Stimulated activated naive CD8-positive, alpha-beta T cell treated with anti-CD3 and anti-CD28 coated beads, Interleukin-15, Interleukin-2, amounts not matched to agents 100 ng/mL and 50 ng/mL, for 24 hours (primary cell): Measurements from ENCODE around the gene ADGRG1.

Source experiments
- H3K27ac Mint-ChIP-seq: one replicate; pipeline ENCODE4 v1.8.0; 2021; ENCODE audit warnings: mild to moderate bottlenecking, mixed read lengths
- H3K27me3 Mint-ChIP-seq: one replicate; pipeline ENCODE4 v1.8.0; 2021; ENCODE audit warnings: mixed read lengths
- H3K36me3 Mint-ChIP-seq: one replicate; pipeline ENCODE4 v1.8.0; 2021; ENCODE audit warnings: low read depth, mixed read lengths
- H3K4me1 Mint-ChIP-seq: one replicate; pipeline ENCODE4 v1.8.0; 2021; ENCODE audit warnings: low read depth, mixed read lengths
- H3K4me3 Mint-ChIP-seq: one replicate; pipeline ENCODE4 v1.8.0; 2021; ENCODE audit warnings: mild to moderate bottlenecking, mixed read lengths
- H3K9me3 Mint-ChIP-seq: one replicate; pipeline ENCODE4 v1.8.0; 2021; ENCODE audit warnings: mixed read lengths

The ADGRG1 gene

GRCh38 chr16:57681950-57682728, 53.7 kb downstream of the ADGRG1 start:
- no peaks in the 10 kb centered on the region for H3K27me3 Mint-ChIP-seq
- no peaks in the 10 kb centered on the region for H3K4me1 Mint-ChIP-seq
- no peak overlapping the region for H3K4me3 Mint-ChIP-seq
- H3K27ac Mint-ChIP-seq, result no peak overlapping the region
- no peaks in the 10 kb centered on the region for H3K36me3 Mint-ChIP-seq
- no peaks in the 10 kb centered on the region for H3K9me3 Mint-ChIP-seq

GRCh38 chr16:57682809-57683635, 54.6 kb downstream of the ADGRG1 start:
- H3K4me1 Mint-ChIP-seq, result no peaks in the 10 kb centered on the region
- no peak overlapping the region for H3K27ac Mint-ChIP-seq
- no peaks in the 10 kb centered on the region for H3K27me3 Mint-ChIP-seq

GRCh38 chr16:57683636-57684545, 55.5 kb downstream of the ADGRG1 start:
- H3K27ac Mint-ChIP-seq, result no peak overlapping the region
- H3K4me1 Mint-ChIP-seq, result peaks cover under 1% of the 10 kb centered on the region
- H3K36me3 Mint-ChIP-seq, result no peaks in the 10 kb centered on the region

More at GRCh38 chr16:57682809-57683635, 54.6 kb downstream of the ADGRG1 start:
- Mint-ChIP-seq H3K36me3 (no peaks in the 10 kb centered on the region), H3K4me3 (no peak overlapping the region), H3K9me3 (no peaks in the 10 kb centered on the region)

GRCh38 chr16:57684626-57685358, 56.4 kb downstream of the ADGRG1 start:
- Mint-ChIP-seq H3K27me3 (no peaks in the 10 kb centered on the region), H3K4me1 (peaks cover 10% of the 10 kb centered on the region), H3K27ac (no peak overlapping the region), H3K9me3 (no peaks in the 10 kb centered on the region), H3K36me3 (no peaks in the 10 kb centered on the region), H3K4me3 (no peak overlapping the region)

More at GRCh38 chr16:57683636-57684545, 55.5 kb downstream of the ADGRG1 start:
- Mint-ChIP-seq H3K27me3 (no peaks in the 10 kb centered on the region), H3K4me3 (no peak overlapping the region), H3K9me3 (no peaks in the 10 kb centered on the region)

GRCh38 chr16:57685633-57686032, 57.2 kb downstream of the ADGRG1 start:
- Mint-ChIP-seq H3K27ac (no peak overlapping the region), H3K36me3 (no peaks in the 10 kb centered on the region), H3K9me3 (no peaks in the 10 kb centered on the region), H3K27me3 (no peaks in the 10 kb centered on the region), H3K4me1 (peaks cover 18% of the 10 kb centered on the region), H3K4me3 (no peak overlapping the region)

GRCh38 chr16:57686577-57686976, 58.1 kb downstream of the ADGRG1 start:
- Mint-ChIP-seq H3K36me3 (no peaks in the 10 kb centered on the region), H3K4me1 (peaks cover 21% of the 10 kb centered on the region), H3K4me3 (no peak overlapping the region)

GRCh38 chr16:57687363-57687929, 59.0 kb downstream of the ADGRG1 start:
- H3K4me1 Mint-ChIP-seq, result peaks cover 21% of the 10 kb centered on the region
- no peaks in the 10 kb centered on the region for H3K27me3 Mint-ChIP-seq
- H3K27ac Mint-ChIP-seq, result no peak overlapping the region
- no peaks in the 10 kb centered on the region for H3K36me3 Mint-ChIP-seq
- H3K4me3 Mint-ChIP-seq, result no peak overlapping the region
- H3K9me3 Mint-ChIP-seq, result no peaks in the 10 kb centered on the region

More at GRCh38 chr16:57686577-57686976, 58.1 kb downstream of the ADGRG1 start:
- no peaks in the 10 kb centered on the region for H3K9me3 Mint-ChIP-seq
- no peaks in the 10 kb centered on the region for H3K27me3 Mint-ChIP-seq
- H3K27ac Mint-ChIP-seq, result no peak overlapping the region

GRCh38 chr16:57688487-57688986, 60.1 kb downstream of the ADGRG1 start:
- H3K36me3 Mint-ChIP-seq, result no peaks in the 10 kb centered on the region
- peaks cover 21% of the 10 kb centered on the region for H3K4me1 Mint-ChIP-seq
- H3K27me3 Mint-ChIP-seq, result no peaks in the 10 kb centered on the region
- H3K9me3 Mint-ChIP-seq, result no peaks in the 10 kb centered on the region
- no peak overlapping the region for H3K27ac Mint-ChIP-seq
- no peak overlapping the region for H3K4me3 Mint-ChIP-seq

GRCh38 chr16:57688987-57689761, 60.7 kb downstream of the ADGRG1 start:
- Mint-ChIP-seq H3K36me3 (no peaks in the 10 kb centered on the region), H3K4me3 (peak overlapping the region; percentile 60), H3K27ac (peak overlapping the region; percentile 87), H3K9me3 (no peaks in the 10 kb centered on the region), H3K4me1 (peaks cover 22% of the 10 kb centered on the region), H3K27me3 (no peaks in the 10 kb centered on the region)

- Mint-ChIP-seq H3K4me1 (peaks cover 30% of the 10 kb centered on the region), H3K27me3 (no peaks in the 10 kb centered on the region), H3K9me3 (no peaks in the 10 kb centered on the region), H3K36me3 (no peaks in the 10 kb centered on the region), H3K27ac (peak overlapping the region; percentile 87), H3K4me3 (peak overlapping the region; percentile 30)
These were observed 61.5 kb downstream of the ADGRG1 start for GRCh38 chr16:57689762-57690558.

- Mint-ChIP-seq H3K27me3 (no peaks in the 10 kb centered on the region), H3K4me1 (peaks cover 31% of the 10 kb centered on the region), H3K27ac (no peak overlapping the region), H3K9me3 (no peaks in the 10 kb centered on the region), H3K4me3 (no peak overlapping the region), H3K36me3 (no peaks in the 10 kb centered on the region)
These were observed 62.5 kb downstream of the ADGRG1 start for GRCh38 chr16:57690782-57691471.

GRCh38 chr16:57692636-57693035, 64.2 kb downstream of the ADGRG1 start:
- Mint-ChIP-seq H3K27me3 (no peaks in the 10 kb centered on the region), H3K9me3 (no peaks in the 10 kb centered on the region), H3K4me3 (no peak overlapping the region), H3K4me1 (peaks cover 31% of the 10 kb centered on the region), H3K36me3 (no peaks in the 10 kb centered on the region), H3K27ac (no peak overlapping the region)
